NOMO-1 treated with dmso at 0.1 percent for 144 hours (cell line): ENCODE results near the gene TAF3.
A peak's percentile ranks its signal among the peaks of the same experiment; 100 is the strongest.
"Not testable (repeated sequence)": the region's sequence is repeated elsewhere in the genome, so short reads cannot be mapped to it uniquely, and the experiment has no call there.

Experiments used
- DNase-seq: peaks from one replicate; lab custom pipeline; 2025; ENCODE audit not compliant: unreplicated experiment; lab: John Stamatoyannopoulos, UW

TAF3 gene

GRCh38 chr10:7811743-7812142 lies 6.6 kb upstream of the TAF3 start:
- not testable (repeated sequence) for DNase-seq

- DNase-seq = no peak
These were observed 4.8 kb upstream of the TAF3 start for GRCh38 chr10:7813481-7813880.

GRCh38 chr10:7817576-7817975 lies 729 bp upstream of the TAF3 start:
- DNase-seq = no peak

- no peak for DNase-seq
These were observed 366 bp upstream of the TAF3 start for GRCh38 chr10:7817984-7818294.

GRCh38 chr10:7819121-7819460 lies 786 bp downstream of the TAF3 start:
- DNase-seq = peak; percentile 17

GRCh38 chr10:7824251-7824650 lies 5.9 kb downstream of the TAF3 start:
- DNase-seq = no peak

GRCh38 chr10:7826971-7827370 lies 8.7 kb downstream of the TAF3 start:
- no peak for DNase-seq

- DNase-seq = no peak
These were observed 11.1 kb downstream of the TAF3 start for GRCh38 chr10:7829289-7829834.

- DNase-seq = no peak
These were observed 13.8 kb downstream of the TAF3 start for GRCh38 chr10:7832060-7832459.

- DNase-seq = no peak
These were observed 14.9 kb downstream of the TAF3 start for GRCh38 chr10:7833210-7833609.

- DNase-seq = no peak
These were observed 16.0 kb downstream of the TAF3 start for GRCh38 chr10:7834262-7834661.

GRCh38 chr10:7836571-7836970 lies 18.3 kb downstream of the TAF3 start:
- DNase-seq = no peak

GRCh38 chr10:7846591-7846990 lies 28.3 kb downstream of the TAF3 start:
- DNase-seq = no peak

GRCh38 chr10:7853226-7853842 lies 35.0 kb downstream of the TAF3 start:
- DNase-seq = no peak

- no peak for DNase-seq
These were observed 35.6 kb downstream of the TAF3 start for GRCh38 chr10:7853890-7854289.

- no peak for DNase-seq
These were observed 36.9 kb downstream of the TAF3 start for GRCh38 chr10:7855205-7855604.

GRCh38 chr10:7856678-7857077 lies 38.4 kb downstream of the TAF3 start:
- no peak for DNase-seq

GRCh38 chr10:7857262-7857661 lies 39.0 kb downstream of the TAF3 start:
- DNase-seq = no peak

- no peak for DNase-seq
These were observed 43.3 kb downstream of the TAF3 start for GRCh38 chr10:7861509-7862120.

- no peak for DNase-seq
These were observed 43.8 kb downstream of the TAF3 start for GRCh38 chr10:7862121-7862514.

- no peak for DNase-seq
These were observed 47.9 kb downstream of the TAF3 start for GRCh38 chr10:7866176-7866575.

- DNase-seq = no peak
These were observed 53.7 kb downstream of the TAF3 start for GRCh38 chr10:7872041-7872442.

- DNase-seq = no peak
These were observed 56.6 kb downstream of the TAF3 start for GRCh38 chr10:7874864-7875263.
